ENCODE measurements around the gene PUS1. TPM values are rescaled to one million over a fixed set of nuclear protein-coding genes. Genes with fewer than 3 reads are reported as not detected.
"Not testable (repeated sequence)": the region's sequence is repeated elsewhere in the genome, so short reads cannot be mapped to it uniquely, and the experiment has no call there.

PUS1 gene
- total RNA-seq = 18.8 and 19.5 TPM in 2 replicates
- long read RNA-seq, partial matches to known transcripts = 0 of 1 reads
- long read RNA-seq, other reads (novel, unspliced or antisense) = 1 of 1 reads

DNA sequence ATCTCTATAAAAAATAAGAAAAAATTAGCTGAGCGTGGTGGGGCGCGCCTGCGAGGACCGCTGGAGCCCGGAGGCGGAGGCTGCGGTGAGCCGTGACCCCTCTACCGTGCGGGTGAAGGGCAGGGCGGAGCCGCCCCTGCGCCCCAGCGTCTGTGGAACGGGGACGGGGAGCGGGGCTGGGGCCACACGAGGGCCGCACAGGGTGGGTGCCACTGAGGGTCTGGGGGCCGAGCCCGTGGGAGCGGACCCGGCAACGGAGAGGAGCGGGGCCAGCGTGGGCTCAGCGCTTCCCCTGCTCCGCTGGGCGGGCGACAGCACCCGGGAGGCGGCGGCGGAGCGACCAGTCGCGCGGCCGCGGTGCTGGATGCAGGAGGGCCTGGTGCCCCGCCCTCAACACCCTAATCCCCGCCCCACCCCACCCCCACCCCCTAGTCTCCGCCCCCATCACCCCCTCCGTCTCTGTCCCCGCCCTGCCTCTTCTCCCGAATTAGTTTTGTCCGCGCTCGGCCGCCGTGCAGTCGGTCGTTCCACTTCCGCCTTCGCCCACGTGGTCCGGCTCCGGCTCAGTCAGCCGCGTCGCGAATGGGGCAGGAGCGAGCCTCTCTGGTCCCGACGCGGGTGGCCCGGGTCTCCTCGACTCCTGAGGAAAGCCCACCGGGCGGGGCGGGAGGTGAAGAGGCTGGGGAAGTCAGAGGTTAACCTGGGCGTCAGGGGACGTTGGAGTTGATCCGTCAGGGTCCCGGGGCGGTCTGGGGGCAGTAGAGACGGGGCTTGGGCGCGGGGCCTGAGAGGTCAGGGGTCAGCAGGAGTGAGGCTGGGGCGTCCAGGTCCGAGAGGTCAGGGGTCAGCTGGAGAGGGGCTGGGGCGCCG lies at the start of gene PUS1:
TSS of gene PUS1 (plus strand) at position 566 of the 870 bp plus-strand sequence. CDS start 447 bp downstream, outside the sequence.
- Mint-ChIP-seq H3K4me3 (ENCODE audit: unreplicated experiment) (peak within 1 kb of the TSS; percentile 95), H3K4me1 (ENCODE audit: unreplicated experiment) (peaks cover 18% of the 10 kb centered on the region), H3K9me3 (ENCODE audit: unreplicated experiment) (no peaks in the 10 kb centered on the region), H3K36me3 (ENCODE audit: unreplicated experiment) (peaks cover 14% of the 10 kb centered on the region), H3K27ac (ENCODE audit: unreplicated experiment) (peak within 1 kb of the TSS; percentile 79), H3K27me3 (ENCODE audit: unreplicated experiment) (no peaks in the 10 kb centered on the region)
- peak; percentile 98 for DNase-seq (ENCODE audit: extremely low spot score, unreplicated experiment)
- no peak for TF ChIP-seq CTCF (IDR thresholded peaks at IDR 0.05)

DNA sequence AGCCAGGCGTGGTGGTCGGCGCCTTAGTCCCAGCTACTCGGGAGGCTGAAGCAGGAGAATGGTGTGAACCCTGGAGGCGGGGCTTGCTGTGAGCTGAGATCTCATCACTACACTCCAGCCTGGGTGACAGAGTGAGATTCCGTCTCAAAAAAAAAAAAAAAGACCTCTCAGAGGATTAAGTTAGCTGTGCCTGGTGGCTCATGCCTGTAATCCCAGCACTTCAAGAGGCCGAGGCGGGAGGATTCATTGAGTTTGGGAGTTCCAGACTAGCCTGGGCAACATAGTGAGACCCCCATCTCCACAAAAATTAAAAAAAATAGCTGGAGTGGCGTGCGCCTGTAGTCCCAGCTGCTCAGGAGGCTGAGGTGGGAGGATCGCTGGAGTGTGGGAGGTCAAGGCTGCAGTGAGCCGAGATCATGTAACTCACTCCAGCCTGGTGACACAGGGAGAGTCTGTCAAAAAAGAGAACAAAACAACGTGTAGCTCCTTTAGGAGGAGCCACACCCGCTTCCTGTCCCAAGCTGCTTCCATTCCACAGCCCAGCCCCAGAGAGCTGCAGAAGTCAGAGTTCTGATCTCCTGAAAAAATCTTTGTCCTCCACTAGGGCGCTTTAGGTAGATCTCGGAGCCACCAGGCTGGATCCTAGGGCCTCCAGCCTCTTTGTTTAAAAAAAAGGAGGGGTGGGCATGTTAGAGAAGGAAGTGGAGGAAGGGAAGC lies 46.1 kb upstream of the PUS1 start:
- peak overlapping the region; percentile 38 for H3K4me3 Mint-ChIP-seq (ENCODE audit: unreplicated experiment)
- H3K9me3 Mint-ChIP-seq (ENCODE audit: unreplicated experiment) = no peaks in the 10 kb centered on the region
- peak; percentile 27 for TF ChIP-seq CTCF (IDR thresholded peaks at IDR 0.05)
- H3K27me3 Mint-ChIP-seq (ENCODE audit: unreplicated experiment) = peaks cover 2% of the 10 kb centered on the region
- no peaks in the 10 kb centered on the region for H3K36me3 Mint-ChIP-seq (ENCODE audit: unreplicated experiment)
- peaks cover 14% of the 10 kb centered on the region for H3K4me1 Mint-ChIP-seq (ENCODE audit: unreplicated experiment)
- no peak for DNase-seq (ENCODE audit: extremely low spot score, unreplicated experiment)
- peak overlapping the region; percentile 91 for H3K27ac Mint-ChIP-seq (ENCODE audit: unreplicated experiment)

DNA sequence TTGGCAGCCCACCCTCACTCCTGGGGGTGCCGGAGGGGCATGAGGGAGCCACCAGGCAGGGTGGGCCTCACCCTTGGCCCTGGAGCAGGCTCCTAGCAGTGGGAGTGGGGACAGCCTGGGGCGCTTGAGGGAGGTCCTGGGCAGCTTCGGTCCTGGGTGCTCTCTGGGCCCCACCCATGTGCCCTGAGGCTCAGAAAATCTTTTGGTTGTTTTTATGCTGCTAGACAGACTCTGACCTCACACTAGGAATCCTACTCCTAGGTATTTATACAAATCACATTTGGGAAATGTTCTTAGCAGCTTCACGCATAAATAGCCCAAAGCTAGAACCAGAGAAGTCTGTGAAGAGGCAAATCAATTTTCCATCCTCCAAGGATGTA lies 45.6 kb upstream of the PUS1 start:
- no peak for DNase-seq (ENCODE audit: extremely low spot score, unreplicated experiment)
- peak overlapping the region; percentile 38 for H3K4me3 Mint-ChIP-seq (ENCODE audit: unreplicated experiment)
- H3K9me3 Mint-ChIP-seq (ENCODE audit: unreplicated experiment) = no peaks in the 10 kb centered on the region
- peak overlapping the region; percentile 91 for H3K27ac Mint-ChIP-seq (ENCODE audit: unreplicated experiment)
- no peaks in the 10 kb centered on the region for H3K36me3 Mint-ChIP-seq (ENCODE audit: unreplicated experiment)
- peaks cover 2% of the 10 kb centered on the region for H3K27me3 Mint-ChIP-seq (ENCODE audit: unreplicated experiment)
- no peak for TF ChIP-seq CTCF (IDR thresholded peaks at IDR 0.05)
- peaks cover 14% of the 10 kb centered on the region for H3K4me1 Mint-ChIP-seq (ENCODE audit: unreplicated experiment)

DNA sequence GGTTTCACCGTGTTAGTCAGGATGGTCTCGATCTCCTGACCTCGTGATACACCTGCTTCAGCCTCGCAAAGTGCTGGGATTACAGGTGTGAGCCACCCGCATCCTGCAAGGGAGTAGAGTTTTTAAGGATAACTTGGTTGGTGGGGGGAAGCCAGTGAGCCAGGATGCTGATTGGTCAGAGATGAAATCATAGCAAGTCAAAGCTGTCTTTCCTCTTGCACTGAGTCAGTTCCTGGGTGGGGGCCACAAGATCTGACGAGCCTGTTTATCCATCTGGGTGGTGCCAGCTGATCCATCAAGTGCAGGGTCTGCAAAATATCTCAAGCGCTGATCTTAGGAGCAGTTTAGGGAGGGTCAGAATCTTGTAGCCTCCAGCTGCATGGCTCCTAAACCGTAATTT lies 44.0 kb upstream of the PUS1 start:
- not testable (repeated sequence) for H3K36me3 Mint-ChIP-seq (ENCODE audit: unreplicated experiment); H3K9me3 Mint-ChIP-seq (ENCODE audit: unreplicated experiment); H3K27me3 Mint-ChIP-seq (ENCODE audit: unreplicated experiment); H3K27ac Mint-ChIP-seq (ENCODE audit: unreplicated experiment); DNase-seq (ENCODE audit: extremely low spot score, unreplicated experiment); H3K4me3 Mint-ChIP-seq (ENCODE audit: unreplicated experiment)
- peaks cover 14% of the 10 kb centered on the region for H3K4me1 Mint-ChIP-seq (ENCODE audit: unreplicated experiment)

- no peaks in the 10 kb centered on the region for H3K36me3 Mint-ChIP-seq (ENCODE audit: unreplicated experiment)
- DNase-seq (ENCODE audit: extremely low spot score, unreplicated experiment) = no peak
- no peaks in the 10 kb centered on the region for H3K9me3 Mint-ChIP-seq (ENCODE audit: unreplicated experiment)
- H3K27ac Mint-ChIP-seq (ENCODE audit: unreplicated experiment) = no peak overlapping the region
- no peak overlapping the region for H3K4me3 Mint-ChIP-seq (ENCODE audit: unreplicated experiment)
- no peak for TF ChIP-seq CTCF (IDR thresholded peaks at IDR 0.05)
- H3K4me1 Mint-ChIP-seq (ENCODE audit: unreplicated experiment) = peaks cover 14% of the 10 kb centered on the region
- peaks cover 3% of the 10 kb centered on the region for H3K27me3 Mint-ChIP-seq (ENCODE audit: unreplicated experiment)
These were observed 43.5 kb upstream of the PUS1 start for GRCh38 chr12:131885543-131886057.

DNA sequence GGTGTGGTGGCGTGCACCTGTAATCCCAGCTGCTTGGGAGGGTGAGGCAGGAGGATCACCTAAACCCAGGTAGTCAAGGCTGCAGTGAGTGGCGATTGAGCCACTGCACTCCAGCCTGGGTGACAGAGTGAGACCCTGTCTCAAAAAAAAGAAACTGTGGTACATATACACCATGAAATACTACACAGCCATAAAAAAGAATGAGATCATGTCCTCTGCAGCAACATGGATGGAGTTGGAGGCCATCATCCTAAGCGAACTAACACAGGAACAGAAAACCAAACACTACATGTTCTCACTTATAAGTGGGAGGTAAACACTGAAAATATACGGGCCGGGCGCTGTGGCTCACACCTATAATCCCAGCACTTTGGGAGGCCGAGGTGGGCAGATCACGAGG lies 37.4 kb upstream of the PUS1 start:
- H3K9me3 Mint-ChIP-seq (ENCODE audit: unreplicated experiment); DNase-seq (ENCODE audit: extremely low spot score, unreplicated experiment); H3K27me3 Mint-ChIP-seq (ENCODE audit: unreplicated experiment); H3K36me3 Mint-ChIP-seq (ENCODE audit: unreplicated experiment); H3K27ac Mint-ChIP-seq (ENCODE audit: unreplicated experiment); H3K4me3 Mint-ChIP-seq (ENCODE audit: unreplicated experiment): not testable (repeated sequence)
- H3K4me1 Mint-ChIP-seq (ENCODE audit: unreplicated experiment) = peaks cover 10% of the 10 kb centered on the region
